OCI-LY7 (cell line): ENCODE results near the gene ACAA2. TPM values are rescaled to one million over a fixed set of nuclear protein-coding genes. Genes with fewer than 3 reads are reported as not detected.

Experiments
- BruUV-seq: library from RNA; stranded (reverse); fragments of 400-500 nt; replicated peaks from 2 replicates; lab custom pipeline; 2021; lab: Mats Ljungman, UMichigan
- CTCF ChIA-PET: fragments of 300-600 bp; sonication (Branson Sonifier 250); formaldehyde crosslinking; loops from one replicate; lab custom pipeline; 2022; ENCODE audit warnings: antibody characterized with exemption; ENCODE audit not compliant: unreplicated experiment; lab: Charles Lee
- POLR2A ChIA-PET: fragments of 300-600 bp; sonication (Branson Sonifier 250); formaldehyde crosslinking; loops from one replicate; lab custom pipeline; 2022; ENCODE audit warnings: antibody characterized with exemption; lab: Charles Lee
- DNase-seq: peaks from one replicate; pipeline ENCODE4 v3.0.0-alpha.2; 2015; ENCODE audit warnings: low spot score
- H2AFZ ChIP-seq: fragments of 200-600 bp; sonication (generic), shearing (Covaris generic); 2 replicates; pipeline ENCODE4 v1.6.1; 2014; ENCODE audit warnings: mild to moderate bottlenecking, antibody characterized with exemption, low read length, moderate library complexity
- H3K27ac ChIP-seq: fragments of 200-600 bp; sonication (generic); 2 replicates; pipeline ENCODE4 v1.5.1; 2014; ENCODE audit warnings: mixed run types, low read depth, mild to moderate bottlenecking, moderate library complexity, low read length, inconsistent platforms; ENCODE audit not compliant: poor library complexity, severe bottlenecking
- H3K36me3 ChIP-seq: fragments of 200-600 bp; sonication (generic); 2 replicates; pipeline ENCODE4 v1.6.1; 2014; ENCODE audit warnings: mild to moderate bottlenecking, antibody characterized with exemption, low read length, moderate library complexity, mixed read lengths; ENCODE audit not compliant: insufficient read depth
- H3K4me1 ChIP-seq: fragments of 200-600 bp; sonication (generic); 2 replicates; pipeline ENCODE4 v1.5.1; 2014; ENCODE audit warnings: mild to moderate bottlenecking, low read length; ENCODE audit not compliant: insufficient read depth, poor library complexity, severe bottlenecking
- H3K4me2 ChIP-seq: fragments of 200-600 bp; sonication (generic); 2 replicates; pipeline ENCODE4 v1.6.1; 2014; ENCODE audit warnings: mild to moderate bottlenecking, low read length
- H3K4me3 ChIP-seq: fragments of 200-600 bp; sonication (generic); 2 replicates; pipeline ENCODE4 v1.5.1; 2014; ENCODE audit warnings: mild to moderate bottlenecking, low read depth, low read length; ENCODE audit not compliant: poor library complexity, severe bottlenecking
- H3K79me2 ChIP-seq: fragments of 200-600 bp; sonication (generic); 2 replicates; pipeline ENCODE4 v1.6.1; 2016; ENCODE audit warnings: low read depth, mild to moderate bottlenecking, low read length, moderate library complexity, mixed read lengths; ENCODE audit not compliant: insufficient read depth
- H3K9me2 ChIP-seq: fragments of 200-600 bp; sonication (generic); 2 replicates; pipeline ENCODE4 v1.6.1; 2016; ENCODE audit warnings: mild to moderate bottlenecking, low read length, mixed read lengths; ENCODE audit not compliant: insufficient read depth
- H3K9me3 ChIP-seq: fragments of 200-600 bp; sonication (generic); 2 replicates; pipeline ENCODE4 v1.6.1; 2014; ENCODE audit warnings: mild to moderate bottlenecking, mixed run types, low read length, mixed read lengths
- H4K20me1 ChIP-seq: fragments of 200-600 bp; sonication (generic); 2 replicates; pipeline ENCODE4 v1.6.1; 2014; ENCODE audit warnings: mild to moderate bottlenecking, antibody characterized with exemption, low read length, moderate library complexity, mixed read lengths; ENCODE audit not compliant: insufficient read depth
- EZH2phosphoT487 ChIP-seq: fragments of 200-600 bp; sonication (generic); IDR thresholded peaks from 2 replicates; pipeline ENCODE4 v1.6.1; 2018; ENCODE audit warnings: low read depth, borderline replicate concordance, mild to moderate bottlenecking, mixed run types, antibody characterized with exemption, low read length, moderate library complexity, mixed read lengths
- intact Hi-C: fragments of 100-400 bp; cut with micrococcal nuclease; formaldehyde crosslinking; loops from one replicate; pipeline ENCODE4 v1.10.0; 2022; ENCODE audit not compliant: unreplicated experiment
- total RNA-seq, 2 experiments: library from RNA; depleted of rRNA in 1 of 2; stranded (reverse); fragments of >200 nt in 1 of 2; shearing (Covaris generic) in 1 of 2; gene quantifications; 2 replicates each; pipeline ENCODE4 v1.2.3, GENCODE V29; 2014 to 2022
- TF ChIP-seq, protein P1 (sequence below): fragments of 200-600 bp; sonication (generic); conservative IDR thresholded peaks from 2 replicates; pipeline ENCODE4 v1.5.1; 2014; ENCODE audit warnings: mild to moderate bottlenecking, antibody characterized with exemption, low read length, moderate library complexity, mixed read lengths

ACAA2 gene
- total RNA-seq, 2 experiments from 2014 or later: 30.8 to 54.4 TPM

DNA sequence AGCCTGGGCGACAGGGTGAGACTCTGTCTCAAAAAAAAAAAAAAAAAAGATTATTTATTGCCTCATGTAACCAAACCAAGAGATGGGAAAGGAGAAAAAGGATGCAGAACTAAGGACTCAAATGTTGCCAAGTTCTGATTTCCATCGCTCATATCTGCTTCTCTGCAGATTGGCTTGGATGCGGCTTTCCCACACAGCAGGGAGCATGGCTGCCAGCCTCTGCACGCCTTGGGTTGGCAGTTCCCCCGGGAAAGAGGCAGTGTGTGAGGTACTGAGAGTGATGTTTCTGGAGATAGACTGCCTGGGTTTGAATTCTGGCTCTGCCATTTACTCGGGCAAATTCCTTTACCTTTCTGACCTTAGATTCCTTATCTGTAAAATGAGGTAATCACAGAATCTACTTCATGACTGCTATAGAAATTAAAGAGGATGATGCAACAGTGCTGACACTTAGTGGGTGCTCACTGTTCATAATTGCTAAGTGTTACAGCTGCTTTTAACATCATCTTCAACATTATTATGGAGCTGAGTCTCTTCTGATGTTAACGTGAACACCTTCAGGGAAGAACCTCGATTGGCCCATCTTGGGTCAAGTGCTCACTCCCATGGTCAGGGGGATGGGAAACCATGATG lies 68.8 kb downstream of the ACAA2 start:
- CTCF ChIA-PET: no interaction called here
- Histone ChIP-seq H3K79me2 (no peaks in the 10 kb centered on the region), H3K4me2 (no peak overlapping the region), H2AFZ (no peak overlapping the region), H3K4me1 (no peaks in the 10 kb centered on the region), H3K36me3 (no peaks in the 10 kb centered on the region), H3K9me2 (no peaks in the 10 kb centered on the region), H3K9me3 (no peaks in the 10 kb centered on the region), H4K20me1 (no peaks in the 10 kb centered on the region), H3K4me3 (no peak overlapping the region), H3K27ac (no peak overlapping the region)
- DNase-seq: no peak
- BruUV-seq: no TSS peak
- TF ChIP-seq, protein P1, sequence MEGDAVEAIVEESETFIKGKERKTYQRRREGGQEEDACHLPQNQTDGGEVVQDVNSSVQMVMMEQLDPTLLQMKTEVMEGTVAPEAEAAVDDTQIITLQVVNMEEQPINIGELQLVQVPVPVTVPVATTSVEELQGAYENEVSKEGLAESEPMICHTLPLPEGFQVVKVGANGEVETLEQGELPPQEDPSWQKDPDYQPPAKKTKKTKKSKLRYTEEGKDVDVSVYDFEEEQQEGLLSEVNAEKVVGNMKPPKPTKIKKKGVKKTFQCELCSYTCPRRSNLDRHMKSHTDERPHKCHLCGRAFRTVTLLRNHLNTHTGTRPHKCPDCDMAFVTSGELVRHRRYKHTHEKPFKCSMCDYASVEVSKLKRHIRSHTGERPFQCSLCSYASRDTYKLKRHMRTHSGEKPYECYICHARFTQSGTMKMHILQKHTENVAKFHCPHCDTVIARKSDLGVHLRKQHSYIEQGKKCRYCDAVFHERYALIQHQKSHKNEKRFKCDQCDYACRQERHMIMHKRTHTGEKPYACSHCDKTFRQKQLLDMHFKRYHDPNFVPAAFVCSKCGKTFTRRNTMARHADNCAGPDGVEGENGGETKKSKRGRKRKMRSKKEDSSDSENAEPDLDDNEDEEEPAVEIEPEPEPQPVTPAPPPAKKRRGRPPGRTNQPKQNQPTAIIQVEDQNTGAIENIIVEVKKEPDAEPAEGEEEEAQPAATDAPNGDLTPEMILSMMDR: no peak
- no peak for TF ChIP-seq EZH2phosphoT487
- intact Hi-C loops: no loop called here
- POLR2A ChIA-PET: interaction anchor here (0.5 kb wide), 1 partner anchor 1180 kb away, joined by 3 read pairs; no protein-coding TSS in a partner anchor

DNA sequence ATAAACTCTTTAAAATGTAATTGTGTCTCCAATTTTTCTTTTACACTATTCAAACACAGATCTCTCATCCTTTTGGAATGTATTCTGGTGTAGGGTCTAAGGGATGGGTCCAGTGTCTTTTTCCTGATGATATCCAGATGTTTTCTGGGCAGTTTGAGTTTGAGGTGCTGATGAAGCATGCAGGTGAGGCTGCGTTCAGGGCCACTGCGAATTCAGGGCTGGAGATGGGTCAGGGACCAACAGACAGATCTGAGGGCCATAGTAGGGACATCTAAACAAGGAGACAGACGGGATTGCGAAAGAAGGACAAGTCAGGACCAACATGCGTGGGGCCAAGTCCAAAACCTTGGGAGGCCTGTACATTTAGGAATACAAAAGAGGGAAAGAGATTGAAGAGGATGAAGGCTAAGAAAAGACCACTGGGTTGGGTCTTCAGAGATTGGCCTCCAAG lies 70.2 kb downstream of the ACAA2 start:
- Histone ChIP-seq H4K20me1 (no peaks in the 10 kb centered on the region), H3K4me3 (no peak overlapping the region), H3K36me3 (no peaks in the 10 kb centered on the region), H3K79me2 (no peaks in the 10 kb centered on the region), H2AFZ (no peak overlapping the region), H3K4me1 (no peaks in the 10 kb centered on the region), H3K9me2 (no peaks in the 10 kb centered on the region), H3K27ac (no peak overlapping the region), H3K9me3 (no peaks in the 10 kb centered on the region), H3K4me2 (no peak overlapping the region)
- TF ChIP-seq EZH2phosphoT487: no peak
- TF ChIP-seq, protein P1: no peak
- POLR2A ChIA-PET: no interaction called here
- no peak for DNase-seq
- no TSS peak for BruUV-seq
- intact Hi-C loops: no loop called here
- CTCF ChIA-PET: no interaction called here

DNA sequence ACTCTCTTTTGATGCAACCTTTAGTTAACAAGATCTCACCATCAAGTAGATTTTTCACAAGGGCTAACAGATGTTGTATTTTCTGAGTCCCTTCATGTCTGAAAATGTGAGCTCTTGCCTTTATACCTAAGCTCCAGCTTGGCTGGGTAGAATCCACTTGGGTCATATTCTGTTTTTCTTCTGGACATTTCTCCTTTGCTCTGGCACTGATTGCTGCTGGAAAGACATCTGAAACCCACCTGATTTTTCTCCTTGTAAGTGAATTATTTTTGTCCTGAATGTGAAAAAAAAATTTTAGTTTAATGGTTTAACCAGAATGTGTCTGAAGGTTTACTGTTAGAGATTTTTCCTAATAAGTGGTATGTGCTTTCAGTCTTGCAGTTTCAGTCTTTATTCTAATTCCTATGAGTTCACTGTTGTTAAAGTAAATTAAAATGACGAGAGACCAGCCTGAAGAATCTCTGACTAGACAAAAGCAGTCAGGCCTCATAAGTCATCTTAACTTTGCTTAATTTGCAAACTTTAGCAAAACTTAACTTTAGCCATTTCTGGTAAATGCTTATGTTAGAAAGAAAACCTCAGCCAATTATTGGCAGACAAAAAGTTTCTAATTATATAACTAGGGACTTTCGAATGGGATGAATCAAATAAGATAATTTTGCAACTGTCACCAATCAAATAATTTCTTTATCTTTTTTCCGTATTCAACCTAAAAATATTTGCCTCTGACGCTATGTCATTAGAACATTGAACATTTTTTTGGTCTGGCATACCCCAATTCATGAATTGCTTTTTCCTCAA lies 70.8 kb downstream of the ACAA2 start:
- CTCF ChIA-PET: no interaction called here
- Histone ChIP-seq H4K20me1 (no peaks in the 10 kb centered on the region), H2AFZ (no peak overlapping the region), H3K9me2 (no peaks in the 10 kb centered on the region), H3K4me1 (no peaks in the 10 kb centered on the region), H3K4me3 (no peak overlapping the region), H3K27ac (no peak overlapping the region), H3K79me2 (no peaks in the 10 kb centered on the region), H3K9me3 (no peaks in the 10 kb centered on the region), H3K4me2 (no peak overlapping the region), H3K36me3 (no peaks in the 10 kb centered on the region)
- DNase-seq: no peak
- POLR2A ChIA-PET: no interaction called here
- BruUV-seq: no TSS peak
- TF ChIP-seq, protein P1: no peak
- no peak for TF ChIP-seq EZH2phosphoT487
- intact Hi-C loops: no loop called here
